ENCODE data around the gene UBE2D2.

DNA sequence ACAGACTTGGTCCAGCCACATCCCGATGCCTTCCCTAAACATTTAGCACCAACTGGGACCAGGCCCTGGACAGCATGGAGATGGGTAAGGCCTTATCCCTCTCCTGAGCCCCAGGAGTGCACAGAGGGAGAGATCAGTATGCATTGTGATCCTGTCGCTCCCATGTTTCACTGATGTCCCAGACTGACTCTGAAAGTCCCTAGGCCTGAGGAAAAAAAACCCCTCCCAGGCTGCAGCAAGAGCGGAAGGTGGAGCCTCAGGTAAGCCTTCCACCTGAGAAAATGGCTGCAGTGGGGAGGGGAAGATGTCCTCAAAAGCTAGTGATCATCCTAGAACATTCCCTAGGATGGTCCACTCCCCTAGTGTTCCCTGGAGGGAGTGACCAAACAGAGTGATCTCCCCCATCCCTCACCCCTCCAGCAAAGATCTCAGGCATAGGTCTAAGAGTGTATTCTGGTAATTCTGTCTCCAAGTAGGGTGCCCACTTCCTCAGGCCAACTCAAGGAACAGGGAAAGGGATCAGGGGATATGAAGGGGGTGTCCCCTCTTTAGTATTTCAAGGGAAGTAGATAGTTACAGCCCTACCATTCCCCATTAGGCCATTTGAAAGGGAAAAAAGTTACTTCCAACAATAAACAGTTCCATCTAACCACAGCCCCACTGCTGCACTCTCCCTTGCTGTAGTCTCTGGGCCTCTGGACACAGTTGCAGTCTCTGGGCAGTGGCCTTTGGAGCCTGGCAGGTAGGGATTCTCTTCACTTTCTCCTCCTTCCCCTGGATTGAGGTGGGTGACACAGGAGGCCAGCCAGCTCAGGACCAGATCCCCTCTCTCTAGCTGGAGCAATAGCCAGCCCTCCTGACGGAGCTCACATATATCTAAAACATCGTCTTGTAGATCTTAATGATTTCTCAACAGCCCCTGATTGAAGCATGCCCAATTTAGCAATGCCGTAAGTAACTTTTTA lies 80.3 kb downstream of the UBE2D2 start:
- TF ChIP-seq POLR2AphosphoS5 (IDR thresholded peaks at IDR 0.05; ENCODE audit: low read depth) (no peak), CTCF (IDR thresholded peaks at IDR 0.05; ENCODE audit: insufficient read depth, low read length) (no peak)

Data from HL-60 (cell line).